Transverse colon (tissue), 4 donors: Measurements from ENCODE around the gene GNAI3.

Source experiments
- CTCF ChIP-seq, 5 experiments: fragments of 200-600 bp in 3 of 5; fragments of 450-650 bp in 2 of 5; sonication (generic) in 3 of 5; IDR thresholded peaks; 1 replicate in 2 of 5; 2 replicates in 3 of 5; pipeline ENCODE4 v1.5.1; 2016 to 2017; ENCODE audit warnings: antibody characterized with exemption in 5 of 5, inconsistent platforms in 3 of 5, mild to moderate bottlenecking in 2 of 5, moderate library complexity in 1 of 5
- POLR2AphosphoS5 ChIP-seq, 3 donors: sonication (generic); formaldehyde crosslinking; IDR thresholded peaks; one replicate each; pipeline ENCODE4 v1.6.1; 2016; ENCODE audit warnings: antibody characterized with exemption in 3 of 3

DNA sequence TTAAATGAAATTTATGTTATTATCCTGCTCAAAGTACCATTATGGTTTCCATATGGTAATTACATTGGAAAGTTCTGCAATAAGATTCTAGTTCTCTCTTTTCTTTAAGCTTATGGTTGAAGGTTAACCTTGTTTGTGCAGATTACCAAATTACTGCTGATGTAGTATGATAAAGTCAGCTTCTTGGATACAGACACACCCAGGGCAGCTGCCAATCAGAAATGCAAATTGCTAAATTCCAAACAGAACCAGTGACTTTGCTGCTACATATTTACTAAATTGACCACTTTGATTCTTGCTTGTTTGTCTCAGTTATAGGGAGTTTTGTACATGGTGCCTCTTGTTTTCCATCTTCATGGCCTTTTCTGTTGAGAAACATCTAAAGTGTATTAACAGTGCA is 44.5 kb downstream of the GNAI3 start:
- no peak for TF ChIP-seq CTCF (IDR thresholded peaks at IDR 0.05)
- no peak for TF ChIP-seq POLR2AphosphoS5 (IDR thresholded peaks at IDR 0.05)
